Small intestine (tissue), 7 donors: Measurements from ENCODE around the gene NTNG1. TPM values are rescaled to one million over a fixed set of nuclear protein-coding genes. Genes with fewer than 3 reads are reported as not detected.
A peak's percentile ranks its signal among the peaks of the same experiment; 100 is the strongest.

Source experiments
- DNase-seq, 2 donors: peaks; one replicate each; pipeline versions ENCODE4 v3.0.0 to v3.0.0-alpha.2; 2013
- FAIRE-seq: peaks from 2 replicates; lab custom pipeline; 2012; peaks lifted over from hg19 to GRCh38; lab: Jason Lieb, UNC
- H3K27ac ChIP-seq, 3 donors: one replicate each; pipeline ENCODE4 v1.5.1; 2013; ENCODE audit warnings: low read length in 2 of 3, mild to moderate bottlenecking in 2 of 3, control low read depth in 1 of 3, inconsistent platforms in 1 of 3, low read depth in 1 of 3, moderate library complexity in 1 of 3
- H3K27me3 ChIP-seq, 3 donors: one replicate each; pipeline ENCODE4 v1.6.1; 2013; ENCODE audit warnings: low read length in 3 of 3, inconsistent platforms in 1 of 3; ENCODE audit not compliant: control insufficient read depth in 3 of 3, insufficient read depth in 3 of 3
- H3K36me3 ChIP-seq, 3 donors: one replicate each; pipeline ENCODE4 v1.6.1; 2013; ENCODE audit warnings: low read length in 3 of 3, inconsistent platforms in 1 of 3, low read depth in 1 of 3, mild to moderate bottlenecking in 1 of 3, moderate library complexity in 1 of 3; ENCODE audit not compliant: control insufficient read depth in 3 of 3, insufficient read depth in 2 of 3
- H3K4me1 ChIP-seq, 3 donors: one replicate each; pipeline ENCODE4 v1.6.1; 2013; ENCODE audit warnings: low read length in 2 of 3, inconsistent platforms in 1 of 3, low read depth in 1 of 3, mild to moderate bottlenecking in 1 of 3, moderate library complexity in 1 of 3; ENCODE audit not compliant: control insufficient read depth in 3 of 3, insufficient read depth in 2 of 3
- H3K4me3 ChIP-seq, 3 donors: one replicate each; pipeline ENCODE4 v1.5.1; 2013; ENCODE audit warnings: low read length in 3 of 3, control low read depth in 1 of 3, inconsistent platforms in 1 of 3, low read depth in 1 of 3, mild to moderate bottlenecking in 1 of 3, moderate library complexity in 1 of 3
- H3K9me3 ChIP-seq, 2 donors: one replicate each; pipeline ENCODE4 v1.6.1; 2013; ENCODE audit warnings: low read depth in 1 of 2, low read length in 1 of 2; ENCODE audit not compliant: control insufficient read depth in 2 of 2, insufficient read depth in 1 of 2
- WGBS, 3 donors: extraction: QIAGEN DNeasy Blood & Tissue Kit; methylation state at CpG; one replicate each; pipeline ENCODE4 v1.1.7; 2013; 5-methylcytosine and 5-hydroxymethylcytosine counted together
- polyA plus RNA-seq, 4 donors: library from polyadenylated mRNA; stranded (reverse) in 3 of 4; unstranded in 1 of 4; fragments of 200-250 nt in 3 of 4; fragments of 120-200 nt in 1 of 4; gene quantifications; one replicate each; pipeline versions ENCODE4 v1.2.1 to v1.2.3, GENCODE V29; 2013
- donor health status: healthy with polysubstance abuse.
- donor health status: control.
- donor health status: control.
- donor health status: Bipolar disorder and iron deficiency.
- donor health status: healthy.

The NTNG1 gene
- polyA plus RNA-seq, 4 donors: 0.27 to 0.65 TPM; not detected in 2

- Histone ChIP-seq H3K27me3 (no peaks in the 10 kb centered on the region), H3K4me3 (no peak overlapping the region), H3K4me1 (no peaks in the 10 kb centered on the region), H3K27ac (no peak overlapping the region), H3K9me3 (no peaks in the 10 kb centered on the region), H3K36me3 (no peaks in the 10 kb centered on the region)
- DNase-seq: no peak
- FAIRE-seq: no peak
- WGBS, 3 donors: 71 to 82% (median 79%) methylated on average over 1 of the region's 1 CpG
Observed at GRCh38 chr1:107309962-107310361, 169.1 kb downstream of the NTNG1 start.

- 3 to 45% (median 9%) methylated on average over 1 of the region's 1 CpG for WGBS, 3 donors
- FAIRE-seq: no peak
Observed at GRCh38 chr1:107315652-107316051, 174.8 kb downstream of the NTNG1 start.

GRCh38 chr1:107318932-107319331 is 178.1 kb downstream of the NTNG1 start:
- H3K36me3 ChIP-seq: no peaks in the 10 kb centered on the region
- no peaks in the 10 kb centered on the region for H3K27me3 ChIP-seq
- FAIRE-seq (no peak), DNase-seq (peak in 1 of 2 donors; percentile 2)
- no peaks in the 10 kb centered on the region for H3K4me1 ChIP-seq
- H3K27ac ChIP-seq: no peak overlapping the region
- WGBS, 3 donors: 71 to 79% (median 73%) methylated on average over 2 of the region's 2 CpGs
- no peaks in the 10 kb centered on the region for H3K9me3 ChIP-seq
- no peak overlapping the region for H3K4me3 ChIP-seq

More at GRCh38 chr1:107315652-107316051, 174.8 kb downstream of the NTNG1 start:
- H3K27me3 ChIP-seq: no peaks in the 10 kb centered on the region
- H3K36me3 ChIP-seq: no peaks in the 10 kb centered on the region
- no peak overlapping the region for H3K27ac ChIP-seq
- no peak overlapping the region for H3K4me3 ChIP-seq
- no peaks in the 10 kb centered on the region for H3K4me1 ChIP-seq
- no peaks in the 10 kb centered on the region for H3K9me3 ChIP-seq
- no peak for DNase-seq

- no peaks in the 10 kb centered on the region for H3K27me3 ChIP-seq
- H3K27ac ChIP-seq: no peak overlapping the region
- no peaks in the 10 kb centered on the region for H3K9me3 ChIP-seq
- WGBS, 3 donors: 63 to 80% (median 75%) methylated on average over 3 of the region's 3 CpGs
- H3K4me1 ChIP-seq: no peaks in the 10 kb centered on the region
- H3K4me3 ChIP-seq: no peak overlapping the region
- no peaks in the 10 kb centered on the region for H3K36me3 ChIP-seq
- DNase-seq (no peak), FAIRE-seq (no peak)
Observed at GRCh38 chr1:107323784-107324183, 182.9 kb downstream of the NTNG1 start.

GRCh38 chr1:107326824-107327445 is 186.1 kb downstream of the NTNG1 start:
- Histone ChIP-seq H3K4me3 (no peak overlapping the region), H3K27ac (no peak overlapping the region), H3K27me3 (no peaks in the 10 kb centered on the region), H3K36me3 (no peaks in the 10 kb centered on the region), H3K4me1 (no peaks in the 10 kb centered on the region), H3K9me3 (no peaks in the 10 kb centered on the region)
- WGBS, 3 donors: 58 to 62% (median 60%) methylated on average over 2 of the region's 2 CpGs
- DNase-seq (no peak), FAIRE-seq (no peak)

GRCh38 chr1:107327446-107327845 is 186.6 kb downstream of the NTNG1 start:
- Histone ChIP-seq H3K4me3 (no peak overlapping the region), H3K27me3 (no peaks in the 10 kb centered on the region), H3K9me3 (no peaks in the 10 kb centered on the region), H3K4me1 (no peaks in the 10 kb centered on the region), H3K27ac (no peak overlapping the region), H3K36me3 (no peaks in the 10 kb centered on the region)
- FAIRE-seq: no peak
- no peak for DNase-seq
- WGBS, 3 donors: 57 to 76% (median 66%) methylated on average over 1 of the region's 1 CpG

GRCh38 chr1:107328087-107328486 is 187.2 kb downstream of the NTNG1 start:
- DNase-seq (no peak), FAIRE-seq (no peak)

GRCh38 chr1:107339775-107340174 is 198.9 kb downstream of the NTNG1 start:
- Histone ChIP-seq H3K27me3 (no peaks in the 10 kb centered on the region), H3K27ac (no peak overlapping the region), H3K4me3 (no peak overlapping the region), H3K4me1 (no peaks in the 10 kb centered on the region), H3K36me3 (no peaks in the 10 kb centered on the region), H3K9me3 (no peaks in the 10 kb centered on the region)
- FAIRE-seq (no peak), DNase-seq (no peak)
- WGBS, 3 donors: 66 to 82% (median 75%) methylated on average over 3 of the region's 3 CpGs

More at GRCh38 chr1:107328087-107328486, 187.2 kb downstream of the NTNG1 start:
- Histone ChIP-seq H3K27ac (no peak overlapping the region), H3K4me1 (no peaks in the 10 kb centered on the region), H3K27me3 (no peaks in the 10 kb centered on the region), H3K4me3 (no peak overlapping the region), H3K36me3 (no peaks in the 10 kb centered on the region), H3K9me3 (no peaks in the 10 kb centered on the region)
- WGBS, 3 donors: 88 to 93% (median 88%) methylated on average over 5 of the region's 5 CpGs

GRCh38 chr1:107342316-107342715 is 201.5 kb downstream of the NTNG1 start:
- Histone ChIP-seq H3K9me3 (no peaks in the 10 kb centered on the region), H3K4me3 (no peak overlapping the region), H3K27ac (no peak overlapping the region), H3K4me1 (no peaks in the 10 kb centered on the region), H3K36me3 (no peaks in the 10 kb centered on the region), H3K27me3 (no peaks in the 10 kb centered on the region)
- DNase-seq (no peak), FAIRE-seq (no peak)
